Liver (tissue), 9 donors: ENCODE measurements around the gene ALKBH2. TPM values are rescaled to one million over a fixed set of nuclear protein-coding genes. Genes with fewer than 3 reads are reported as not detected.

Experiments
- DNase-seq: peaks from one replicate; pipeline ENCODE4 v3.0.0-alpha.2; 2017; ENCODE audit warnings: low spot score
- H3K27ac ChIP-seq, 2 donors: one replicate each; pipeline ENCODE4 v1.7.0; 2013; ENCODE audit warnings: inconsistent platforms in 2 of 2, low read length in 2 of 2, control low read depth in 1 of 2, low read depth in 1 of 2, mild to moderate bottlenecking in 1 of 2
- H3K27me3 ChIP-seq, 4 donors: one replicate each; pipeline versions ENCODE4 v1.6.1 to v1.7.0; 2013; ENCODE audit warnings: low read length in 3 of 4, inconsistent platforms in 1 of 4, mild to moderate bottlenecking in 1 of 4, moderate library complexity in 1 of 4; ENCODE audit not compliant: control insufficient read depth in 4 of 4, insufficient read depth in 4 of 4
- H3K36me3 ChIP-seq, 4 donors: one replicate each; pipeline versions ENCODE4 v1.6.1 to v1.7.0; 2013; ENCODE audit warnings: low read length in 3 of 4, mild to moderate bottlenecking in 3 of 4, low read depth in 1 of 4, moderate library complexity in 1 of 4; ENCODE audit not compliant: control insufficient read depth in 4 of 4, insufficient read depth in 3 of 4
- H3K4me1 ChIP-seq, 4 donors: one replicate each; pipeline versions ENCODE4 v1.6.1 to v1.7.0; 2013; ENCODE audit warnings: low read length in 3 of 4, mild to moderate bottlenecking in 3 of 4, moderate library complexity in 1 of 4; ENCODE audit not compliant: control insufficient read depth in 4 of 4, insufficient read depth in 4 of 4
- H3K4me3 ChIP-seq, 3 donors: one replicate each; pipeline versions ENCODE4 v1.6.1 to v1.7.0; 2013; ENCODE audit warnings: low read length in 3 of 3, control low read depth in 1 of 3, low read depth in 1 of 3, mild to moderate bottlenecking in 1 of 3
- H3K9ac ChIP-seq, 2 donors: one replicate each; pipeline ENCODE4 v1.7.0; 2013; ENCODE audit warnings: low read length in 2 of 2, mild to moderate bottlenecking in 2 of 2, moderate library complexity in 2 of 2, control low read depth in 1 of 2, low read depth in 1 of 2
- H3K9me3 ChIP-seq, 4 donors: one replicate each; pipeline versions ENCODE4 v1.6.1 to v1.7.0; 2013; ENCODE audit warnings: low read length in 3 of 4; ENCODE audit not compliant: control insufficient read depth in 4 of 4
- EGR1 ChIP-seq, 2 donors: IDR thresholded peaks; 2 replicates each; pipeline ENCODE4 v1.6.1; 2016 to 2018; ENCODE audit warnings: antibody characterized with exemption in 2 of 2, low read depth in 2 of 2
- FOXA1 ChIP-seq: IDR thresholded peaks from 2 replicates; pipeline ENCODE4 v1.6.1; 2016; ENCODE audit warnings: antibody characterized with exemption
- FOXA2 ChIP-seq: IDR thresholded peaks from 2 replicates; pipeline ENCODE4 v1.6.1; 2016; ENCODE audit warnings: antibody characterized with exemption
- GABPA ChIP-seq, 2 donors: IDR thresholded peaks in 1 of 2; conservative IDR thresholded peaks in 1 of 2; 2 replicates each; pipeline ENCODE4 v1.6.1; 2016; ENCODE audit warnings: antibody characterized with exemption in 2 of 2, mild to moderate bottlenecking in 1 of 2, moderate library complexity in 1 of 2
- HNF4A ChIP-seq, 2 donors: conservative IDR thresholded peaks; 2 replicates each; pipeline ENCODE4 v1.6.1; 2016; ENCODE audit warnings: antibody characterized with exemption in 2 of 2, mild to moderate bottlenecking in 2 of 2
- HNF4G ChIP-seq: IDR thresholded peaks from 2 replicates; pipeline ENCODE4 v1.6.1; 2016; ENCODE audit warnings: antibody characterized with exemption
- JUND ChIP-seq, 2 donors: IDR thresholded peaks; 2 replicates each; pipeline ENCODE4 v1.6.1; 2016; ENCODE audit warnings: antibody characterized with exemption in 2 of 2
- NR2F2 ChIP-seq: IDR thresholded peaks from 2 replicates; pipeline ENCODE4 v1.6.1; 2016; ENCODE audit warnings: antibody characterized with exemption
- RAD21 ChIP-seq, 2 donors: IDR thresholded peaks; 2 replicates each; pipeline ENCODE4 v1.6.1; 2016; ENCODE audit warnings: antibody characterized with exemption in 2 of 2, mild to moderate bottlenecking in 2 of 2
- RXRA ChIP-seq, 2 donors: IDR thresholded peaks; 2 replicates each; pipeline ENCODE4 v1.6.1; 2017 to 2018; ENCODE audit warnings: antibody characterized with exemption in 2 of 2, mild to moderate bottlenecking in 1 of 2
- SP1 ChIP-seq: IDR thresholded peaks from 2 replicates; pipeline ENCODE4 v1.6.1; 2018; ENCODE audit warnings: antibody characterized with exemption, mild to moderate bottlenecking
- TAF1 ChIP-seq: conservative IDR thresholded peaks from 2 replicates; pipeline ENCODE4 v1.6.1; 2016; ENCODE audit warnings: antibody characterized with exemption, mild to moderate bottlenecking
- YY1 ChIP-seq: IDR thresholded peaks from 2 replicates; pipeline ENCODE4 v1.6.1; 2016; ENCODE audit warnings: antibody characterized with exemption, mild to moderate bottlenecking
- WGBS: extraction: QIAGEN DNeasy Blood & Tissue Kit; methylation state at CpG from one replicate; pipeline ENCODE4 v1.1.7; 2013; 5-methylcytosine and 5-hydroxymethylcytosine counted together
- polyA plus RNA-seq, 2 donors: library from polyadenylated mRNA; stranded (reverse) in 1 of 2; unstranded in 1 of 2; fragments of 200-250 nt in 1 of 2; fragments of >200 nt in 1 of 2; fragmentation: Nextera tagmentation in 1 of 2; extraction: Ambion mirVana in 1 of 2; gene quantifications; one replicate each; pipeline versions ENCODE4 v1.2.1 to v1.2.3, GENCODE V29; 2013 to 2015
- total RNA-seq, 2 donors: library from RNA; depleted of rRNA; stranded (reverse); fragments of >200 nt; gene quantifications; one replicate each; pipeline ENCODE4 v1.2.3, GENCODE V29; 2014
- TF ChIP-seq, protein P1 (sequence below): fragments of 150-350 bp; IDR thresholded peaks from 2 replicates; pipeline ENCODE4 v1.5.1; 2017; ENCODE audit warnings: improper control_type of control experiment, low read depth, low read length; ENCODE audit not compliant: missing input control
- TF ChIP-seq, protein P2 (sequence below): IDR thresholded peaks from 2 replicates; pipeline ENCODE4 v1.6.1; 2016; ENCODE audit warnings: antibody characterized with exemption
- TF ChIP-seq, protein P3 (sequence below): IDR thresholded peaks from 2 replicates; pipeline ENCODE4 v1.6.1; 2016; ENCODE audit warnings: antibody characterized with exemption
- TF ChIP-seq, protein P4 (sequence below): IDR thresholded peaks from 2 replicates; pipeline ENCODE4 v1.6.1; 2016; ENCODE audit warnings: antibody characterized with exemption, mild to moderate bottlenecking
- TF ChIP-seq, protein P5 (sequence below): IDR thresholded peaks from 2 replicates; pipeline ENCODE4 v1.6.1; 2016; ENCODE audit warnings: antibody characterized with exemption
- donor health status: healthy.
- donor health status: healthy.
- donor health status: healthy.
- donor health status: healthy.
- donor health status: healthy.

ALKBH2 gene
- total and polyA plus RNA-seq, 4 donors: 6.8 to 24.7 (median 19.9) TPM

DNA sequence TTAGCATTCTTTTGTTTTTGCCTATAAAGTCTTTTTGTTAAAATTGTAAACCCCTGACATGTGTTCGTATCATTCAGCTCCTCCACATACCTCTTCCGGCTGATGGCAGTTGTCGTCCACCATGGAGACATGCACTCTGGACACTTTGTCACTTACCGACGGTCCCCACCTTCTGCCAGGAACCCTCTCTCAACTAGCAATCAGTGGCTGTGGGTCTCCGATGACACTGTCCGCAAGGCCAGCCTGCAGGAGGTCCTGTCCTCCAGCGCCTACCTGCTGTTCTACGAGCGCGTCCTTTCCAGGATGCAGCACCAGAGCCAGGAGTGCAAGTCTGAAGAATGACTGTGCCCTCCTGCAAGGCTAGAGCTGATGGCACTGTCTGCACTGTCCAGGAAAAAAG is 7.7 kb downstream of the ALKBH2 start:
- no peak for DNase-seq
- 68% methylated on average over 11 of the region's 11 CpGs for WGBS
- H3K4me1 ChIP-seq: peaks cover 7 to 60% (median 56%) of the 10 kb centered on the region in 4 donors
- H3K27ac ChIP-seq: peak overlapping the region; percentile 44 to 59
- no peaks in the 10 kb centered on the region for H3K9me3 ChIP-seq
- H3K27me3 ChIP-seq: no peaks in the 10 kb centered on the region
- TF ChIP-seq, protein P1, sequence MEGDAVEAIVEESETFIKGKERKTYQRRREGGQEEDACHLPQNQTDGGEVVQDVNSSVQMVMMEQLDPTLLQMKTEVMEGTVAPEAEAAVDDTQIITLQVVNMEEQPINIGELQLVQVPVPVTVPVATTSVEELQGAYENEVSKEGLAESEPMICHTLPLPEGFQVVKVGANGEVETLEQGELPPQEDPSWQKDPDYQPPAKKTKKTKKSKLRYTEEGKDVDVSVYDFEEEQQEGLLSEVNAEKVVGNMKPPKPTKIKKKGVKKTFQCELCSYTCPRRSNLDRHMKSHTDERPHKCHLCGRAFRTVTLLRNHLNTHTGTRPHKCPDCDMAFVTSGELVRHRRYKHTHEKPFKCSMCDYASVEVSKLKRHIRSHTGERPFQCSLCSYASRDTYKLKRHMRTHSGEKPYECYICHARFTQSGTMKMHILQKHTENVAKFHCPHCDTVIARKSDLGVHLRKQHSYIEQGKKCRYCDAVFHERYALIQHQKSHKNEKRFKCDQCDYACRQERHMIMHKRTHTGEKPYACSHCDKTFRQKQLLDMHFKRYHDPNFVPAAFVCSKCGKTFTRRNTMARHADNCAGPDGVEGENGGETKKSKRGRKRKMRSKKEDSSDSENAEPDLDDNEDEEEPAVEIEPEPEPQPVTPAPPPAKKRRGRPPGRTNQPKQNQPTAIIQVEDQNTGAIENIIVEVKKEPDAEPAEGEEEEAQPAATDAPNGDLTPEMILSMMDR: no peak
- TF ChIP-seq, protein P2, sequence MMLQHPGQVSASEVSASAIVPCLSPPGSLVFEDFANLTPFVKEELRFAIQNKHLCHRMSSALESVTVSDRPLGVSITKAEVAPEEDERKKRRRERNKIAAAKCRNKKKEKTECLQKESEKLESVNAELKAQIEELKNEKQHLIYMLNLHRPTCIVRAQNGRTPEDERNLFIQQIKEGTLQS: no peak
- TF ChIP-seq SP1: no peak
- H3K9ac ChIP-seq: peak overlapping the region in 1 of 2 donors; percentile 4
- H3K4me3 ChIP-seq: peak overlapping the region in 2 of 3 donors; percentile 13 to 27
- peaks cover 10 to 37% (median 19%) of the 10 kb centered on the region in 4 donors for H3K36me3 ChIP-seq

DNA sequence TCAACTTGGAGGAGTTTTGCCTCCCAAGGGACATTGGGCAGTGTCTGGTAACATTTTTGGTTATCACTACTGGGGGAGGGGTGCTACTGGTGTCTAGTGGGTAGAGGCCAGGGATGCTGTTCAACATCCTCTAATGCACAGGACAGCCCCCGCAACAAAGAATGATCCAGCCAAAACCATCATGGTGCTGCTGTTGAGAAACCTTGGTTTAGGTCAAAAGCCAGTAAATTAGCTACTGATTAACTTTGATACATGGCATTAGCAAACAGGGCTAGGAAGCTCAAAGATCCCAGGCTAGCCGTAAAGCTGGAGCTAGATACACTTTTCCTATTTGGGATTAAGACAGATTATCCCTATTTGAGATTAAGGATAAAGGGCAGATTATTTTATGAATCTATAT is 8.8 kb downstream of the ALKBH2 start:
- H3K4me3 ChIP-seq: no peak overlapping the region
- peaks cover 7 to 51% (median 51%) of the 10 kb centered on the region in 4 donors for H3K4me1 ChIP-seq
- DNase-seq: no peak
- H3K9me3 ChIP-seq: no peaks in the 10 kb centered on the region
- no peak for TF ChIP-seq TAF1
- TF ChIP-seq GABPA (IDR thresholded peaks at IDR 0.05 in 1 of 2, conservative IDR thresholded peaks at IDR 0.05 in 1 of 2): no peak
- TF ChIP-seq NR2F2: peak; percentile 51
- TF ChIP-seq, protein P3, sequence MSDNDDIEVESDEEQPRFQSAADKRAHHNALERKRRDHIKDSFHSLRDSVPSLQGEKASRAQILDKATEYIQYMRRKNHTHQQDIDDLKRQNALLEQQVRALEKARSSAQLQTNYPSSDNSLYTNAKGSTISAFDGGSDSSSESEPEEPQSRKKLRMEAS: peak; percentile 62
- TF ChIP-seq SP1: peak; percentile 84
- TF ChIP-seq RXRA (IDR thresholded peaks at IDR 0.05): peak; percentile 64 to 87
- peak; percentile 39 to 48 for TF ChIP-seq RAD21 (IDR thresholded peaks at IDR 0.05)
- TF ChIP-seq YY1: peak; percentile 95
- peak; percentile 39 for TF ChIP-seq HNF4G
- peak in 1 of 2 donors; percentile 65 for TF ChIP-seq EGR1 (IDR thresholded peaks at IDR 0.05; ENCODE audit: low read depth in 2 of 2)
- TF ChIP-seq, protein P4, sequence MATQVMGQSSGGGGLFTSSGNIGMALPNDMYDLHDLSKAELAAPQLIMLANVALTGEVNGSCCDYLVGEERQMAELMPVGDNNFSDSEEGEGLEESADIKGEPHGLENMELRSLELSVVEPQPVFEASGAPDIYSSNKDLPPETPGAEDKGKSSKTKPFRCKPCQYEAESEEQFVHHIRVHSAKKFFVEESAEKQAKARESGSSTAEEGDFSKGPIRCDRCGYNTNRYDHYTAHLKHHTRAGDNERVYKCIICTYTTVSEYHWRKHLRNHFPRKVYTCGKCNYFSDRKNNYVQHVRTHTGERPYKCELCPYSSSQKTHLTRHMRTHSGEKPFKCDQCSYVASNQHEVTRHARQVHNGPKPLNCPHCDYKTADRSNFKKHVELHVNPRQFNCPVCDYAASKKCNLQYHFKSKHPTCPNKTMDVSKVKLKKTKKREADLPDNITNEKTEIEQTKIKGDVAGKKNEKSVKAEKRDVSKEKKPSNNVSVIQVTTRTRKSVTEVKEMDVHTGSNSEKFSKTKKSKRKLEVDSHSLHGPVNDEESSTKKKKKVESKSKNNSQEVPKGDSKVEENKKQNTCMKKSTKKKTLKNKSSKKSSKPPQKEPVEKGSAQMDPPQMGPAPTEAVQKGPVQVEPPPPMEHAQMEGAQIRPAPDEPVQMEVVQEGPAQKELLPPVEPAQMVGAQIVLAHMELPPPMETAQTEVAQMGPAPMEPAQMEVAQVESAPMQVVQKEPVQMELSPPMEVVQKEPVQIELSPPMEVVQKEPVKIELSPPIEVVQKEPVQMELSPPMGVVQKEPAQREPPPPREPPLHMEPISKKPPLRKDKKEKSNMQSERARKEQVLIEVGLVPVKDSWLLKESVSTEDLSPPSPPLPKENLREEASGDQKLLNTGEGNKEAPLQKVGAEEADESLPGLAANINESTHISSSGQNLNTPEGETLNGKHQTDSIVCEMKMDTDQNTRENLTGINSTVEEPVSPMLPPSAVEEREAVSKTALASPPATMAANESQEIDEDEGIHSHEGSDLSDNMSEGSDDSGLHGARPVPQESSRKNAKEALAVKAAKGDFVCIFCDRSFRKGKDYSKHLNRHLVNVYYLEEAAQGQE: peak; percentile 73
- TF ChIP-seq FOXA2: no peak
- TF ChIP-seq HNF4A (conservative IDR thresholded peaks at IDR 0.05): peak; percentile 75 to 80
- TF ChIP-seq, protein P5, sequence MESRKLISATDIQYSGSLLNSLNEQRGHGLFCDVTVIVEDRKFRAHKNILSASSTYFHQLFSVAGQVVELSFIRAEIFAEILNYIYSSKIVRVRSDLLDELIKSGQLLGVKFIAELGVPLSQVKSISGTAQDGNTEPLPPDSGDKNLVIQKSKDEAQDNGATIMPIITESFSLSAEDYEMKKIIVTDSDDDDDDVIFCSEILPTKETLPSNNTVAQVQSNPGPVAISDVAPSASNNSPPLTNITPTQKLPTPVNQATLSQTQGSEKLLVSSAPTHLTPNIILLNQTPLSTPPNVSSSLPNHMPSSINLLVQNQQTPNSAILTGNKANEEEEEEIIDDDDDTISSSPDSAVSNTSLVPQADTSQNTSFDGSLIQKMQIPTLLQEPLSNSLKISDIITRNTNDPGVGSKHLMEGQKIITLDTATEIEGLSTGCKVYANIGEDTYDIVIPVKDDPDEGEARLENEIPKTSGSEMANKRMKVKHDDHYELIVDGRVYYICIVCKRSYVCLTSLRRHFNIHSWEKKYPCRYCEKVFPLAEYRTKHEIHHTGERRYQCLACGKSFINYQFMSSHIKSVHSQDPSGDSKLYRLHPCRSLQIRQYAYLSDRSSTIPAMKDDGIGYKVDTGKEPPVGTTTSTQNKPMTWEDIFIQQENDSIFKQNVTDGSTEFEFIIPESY: peak; percentile 69
- peak; percentile 45 for TF ChIP-seq FOXA1
- TF ChIP-seq, protein P2: no peak
- TF ChIP-seq, protein P1: no peak
- peak; percentile 35 to 39 for TF ChIP-seq JUND (IDR thresholded peaks at IDR 0.05)
- H3K9ac ChIP-seq: no peak overlapping the region
- H3K27me3 ChIP-seq: no peaks in the 10 kb centered on the region
- H3K27ac ChIP-seq: peak overlapping the region; percentile 61 to 74
- 38% methylated on average over 2 of the region's 2 CpGs for WGBS
- peaks cover 10 to 44% (median 22%) of the 10 kb centered on the region in 4 donors for H3K36me3 ChIP-seq
